Non-pigmented ciliary epithelial cell (primary cell): ENCODE results near the gene KIAA2012.
"Not testable (repeated sequence)": the region's sequence is repeated elsewhere in the genome, so short reads cannot be mapped to it uniquely, and the experiment has no call there.

Source experiments
- DNase-seq: peaks from one replicate; pipeline ENCODE4 v3.0.0-alpha.2; 2010; ENCODE audit warnings: low read depth

The KIAA2012 gene

DNA sequence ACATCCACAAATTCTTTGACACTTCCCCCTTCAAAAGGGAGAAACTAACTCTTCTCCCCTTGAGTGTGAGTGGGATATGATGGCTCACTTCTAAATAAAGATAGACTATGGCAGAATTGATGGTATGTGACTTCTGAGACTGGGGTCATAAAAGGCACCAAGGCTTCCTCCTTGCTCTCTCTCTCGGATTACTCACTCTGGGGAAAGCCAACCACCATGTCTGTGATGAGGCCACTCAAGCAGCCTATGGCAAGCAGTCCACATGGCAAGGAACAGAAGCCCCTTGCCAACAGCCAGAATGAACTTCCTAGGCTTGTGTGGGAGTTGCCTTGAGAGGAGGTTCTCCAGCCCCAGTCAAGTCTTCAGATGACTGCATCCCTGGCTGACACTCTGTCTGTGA lies 43.6 kb downstream of the KIAA2012 start:
- no peak for DNase-seq

GRCh38 chr2:202118168-202118567 lies 45.1 kb downstream of the KIAA2012 start:
- no peak for DNase-seq

- no peak for DNase-seq
Observed at GRCh38 chr2:202120828-202121227, 47.8 kb downstream of the KIAA2012 start.

DNA sequence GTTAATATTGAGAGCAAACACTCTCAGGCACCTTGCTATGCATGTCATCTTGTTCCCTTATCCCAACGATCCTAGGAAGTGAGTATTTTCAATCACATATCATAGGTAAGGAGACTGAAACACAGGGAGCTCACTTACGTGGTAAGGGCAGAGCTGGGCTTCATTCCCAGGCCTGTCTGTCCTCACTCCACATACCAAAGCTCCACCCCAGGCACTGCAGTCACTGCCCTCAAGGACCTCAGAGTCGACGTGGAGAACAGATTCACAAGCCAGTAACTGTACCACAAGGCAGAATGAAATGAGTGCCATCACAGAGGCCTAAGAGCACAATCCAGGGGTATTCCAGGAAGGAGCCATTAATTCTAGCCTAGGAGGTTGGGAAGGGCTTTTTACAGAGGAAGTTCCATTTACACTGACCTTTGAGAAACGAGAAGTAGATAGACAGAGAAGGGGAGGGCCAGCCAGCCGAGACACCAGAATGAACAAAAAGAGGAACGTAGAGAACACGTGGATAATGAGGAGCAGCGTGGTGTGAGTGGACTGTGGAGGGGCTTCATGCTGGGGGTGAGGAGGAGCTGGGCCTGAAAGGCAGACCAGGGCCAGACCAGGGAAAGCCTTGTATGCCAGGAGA lies 48.6 kb downstream of the KIAA2012 start:
- DNase-seq, result no peak

- no peak for DNase-seq
Observed at GRCh38 chr2:202122163-202122540, 49.1 kb downstream of the KIAA2012 start.

DNA sequence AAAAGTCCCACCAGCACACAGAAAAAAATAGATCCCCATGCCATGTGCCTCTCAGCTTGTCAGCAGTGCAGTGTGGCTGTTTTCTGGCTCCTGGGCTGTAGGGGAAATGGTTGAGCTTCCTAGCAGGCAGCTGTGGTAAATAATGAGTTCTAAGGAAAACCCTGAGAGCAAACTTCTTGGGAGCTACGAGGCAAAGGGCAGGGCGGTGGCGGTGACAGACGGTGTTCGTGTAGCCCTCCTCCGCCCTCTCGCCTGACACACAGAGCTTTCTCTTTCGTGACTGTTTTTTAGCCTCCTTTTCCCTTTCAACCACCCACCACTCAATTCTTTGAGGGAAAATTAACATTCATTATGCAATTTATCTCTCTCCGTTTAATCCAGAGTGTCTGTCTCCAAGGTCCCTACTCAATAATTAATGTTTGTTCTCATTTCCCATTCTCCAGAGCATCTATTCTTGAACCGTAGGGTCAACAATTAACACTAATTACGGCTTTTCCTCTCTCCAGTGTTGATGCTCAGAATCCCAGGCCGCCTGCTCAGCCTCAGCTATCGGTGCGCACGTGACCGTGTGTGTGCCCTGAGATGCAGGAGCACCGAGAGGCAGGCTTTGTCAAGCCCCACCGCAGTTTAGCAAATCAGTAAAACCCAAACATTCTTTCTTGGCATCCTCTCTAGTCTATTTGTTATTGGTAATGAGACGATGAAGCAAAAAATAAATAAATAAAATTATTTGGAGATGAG lies 50.1 kb downstream of the KIAA2012 start:
- DNase-seq, result no peak

GRCh38 chr2:202124286-202124685 lies 51.2 kb downstream of the KIAA2012 start:
- DNase-seq, result no peak

DNA sequence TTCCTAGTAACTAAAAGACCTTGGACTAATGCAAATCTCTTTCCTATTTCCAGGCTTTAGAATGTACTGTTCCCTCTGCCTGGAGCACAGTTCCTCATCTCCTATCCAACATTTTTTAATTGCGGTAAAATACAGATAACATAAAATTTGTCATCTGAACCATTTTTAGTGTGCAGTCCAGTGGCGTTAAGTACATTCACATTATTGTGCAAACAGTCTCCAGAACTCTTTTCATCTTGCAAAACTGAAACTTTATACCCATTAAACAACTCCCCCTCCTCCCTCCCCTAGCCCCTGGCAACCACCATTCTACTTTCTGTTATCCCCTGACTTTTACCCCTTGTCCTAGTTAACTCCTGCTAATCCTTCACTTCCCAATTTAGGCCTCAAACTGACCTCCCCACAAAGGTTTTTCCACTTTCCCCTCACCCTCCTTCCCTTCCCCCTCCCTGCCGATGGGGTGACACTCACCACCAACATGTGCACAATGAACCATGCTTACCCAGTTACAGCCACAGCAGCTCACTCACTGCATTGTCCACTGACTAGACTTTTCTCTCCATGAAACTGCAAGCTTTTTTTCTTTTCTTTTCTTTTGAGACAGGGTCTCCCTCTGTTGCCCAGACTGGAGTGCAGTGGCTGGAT lies 54.8 kb downstream of the KIAA2012 start:
- DNase-seq, result no peak

DNA sequence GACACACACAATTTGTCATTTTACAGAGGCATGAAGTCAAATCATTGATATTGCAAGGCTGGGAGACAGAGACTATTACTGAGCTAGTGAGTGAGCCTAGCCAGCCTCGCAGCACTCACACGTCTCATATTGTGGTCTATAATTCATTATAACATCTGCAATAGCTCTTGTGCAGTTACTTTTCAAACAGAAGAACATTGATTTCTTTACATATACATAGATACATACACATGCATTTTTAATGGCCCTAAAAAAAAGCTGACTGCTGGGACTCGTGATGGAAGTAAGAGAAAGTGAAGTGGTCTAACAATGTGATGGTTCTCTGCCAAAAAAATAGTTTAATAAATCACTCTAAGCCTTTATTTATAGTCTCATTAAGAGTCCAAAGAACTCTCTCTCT lies 56.8 kb downstream of the KIAA2012 start:
- DNase-seq, result no peak

- DNase-seq, result no peak
Observed at GRCh38 chr2:202133200-202133908, 60.3 kb downstream of the KIAA2012 start.

DNA sequence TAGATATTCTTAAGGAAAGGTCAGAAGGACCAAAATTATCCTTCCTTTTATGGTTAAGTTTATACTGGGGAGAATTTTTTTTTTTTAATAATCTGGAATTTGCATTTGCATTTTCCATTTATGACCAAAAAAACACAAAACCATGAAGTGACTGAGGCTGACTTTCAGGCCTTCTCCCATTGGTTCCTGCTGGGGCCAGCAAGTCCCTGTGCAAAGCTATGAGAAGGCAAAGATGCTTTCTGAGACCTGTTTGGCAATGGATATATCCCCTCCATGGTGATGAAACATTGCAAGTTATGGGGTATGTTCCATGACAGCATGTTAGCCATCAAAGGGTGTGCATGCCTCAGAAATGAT lies 60.8 kb downstream of the KIAA2012 start:
- DNase-seq, result no peak

DNA sequence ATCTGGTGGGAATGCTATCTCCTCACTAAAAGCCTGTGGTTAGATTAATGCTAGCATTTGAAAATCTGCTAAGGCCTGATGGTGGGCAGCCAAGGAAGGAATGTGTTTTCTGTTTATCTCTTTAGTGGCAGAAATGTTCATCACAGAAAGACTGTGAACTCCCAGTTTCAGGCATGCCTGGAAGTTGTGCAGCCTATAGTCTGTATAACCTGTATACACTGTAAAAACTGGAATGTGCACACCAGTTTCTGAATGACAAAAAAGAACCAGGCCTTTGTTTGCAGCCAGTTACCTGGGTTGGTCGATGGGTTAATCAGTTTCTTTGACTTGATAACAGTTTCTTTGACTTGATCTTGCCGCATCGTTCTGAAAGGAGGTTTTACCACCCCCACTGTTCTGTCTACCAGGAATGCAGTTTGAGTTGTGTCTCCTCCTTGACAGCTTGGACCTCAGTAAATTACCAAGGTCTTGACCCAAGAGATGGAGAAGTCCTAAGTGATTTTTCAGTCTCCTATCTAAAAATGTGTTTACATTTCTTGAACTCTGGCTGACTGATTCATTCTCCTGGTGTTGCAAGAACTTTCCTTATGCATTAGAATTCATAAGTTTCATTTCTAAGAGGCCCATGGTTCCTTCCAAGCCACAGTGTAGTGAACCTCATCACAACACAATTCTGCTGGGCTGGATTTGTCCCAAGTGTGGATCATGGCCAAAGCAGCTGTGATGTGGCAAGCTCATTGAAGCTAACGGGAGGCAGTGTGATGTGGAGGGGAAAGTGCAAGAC lies 62.2 kb downstream of the KIAA2012 start:
- DNase-seq, result peak; percentile 99

DNA sequence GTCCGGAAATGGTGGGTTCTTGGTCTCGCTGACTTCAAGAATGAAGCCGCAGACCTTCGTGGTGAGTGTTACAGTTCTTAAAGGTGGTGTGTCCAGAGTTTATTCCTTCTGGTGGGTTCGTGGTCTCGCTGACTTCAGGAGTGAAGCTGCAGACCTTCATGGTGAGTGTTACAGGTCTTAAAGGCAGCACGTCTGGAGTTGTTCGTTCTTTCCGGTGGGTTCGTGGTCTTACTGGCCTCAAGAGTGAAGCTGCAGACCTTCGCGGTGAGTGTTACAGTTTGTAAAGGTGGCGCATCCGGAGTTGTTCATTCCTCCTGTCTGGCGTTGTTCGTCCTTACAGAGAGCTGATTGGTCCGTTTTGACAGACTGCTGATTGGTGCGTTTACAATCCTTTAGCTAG lies 63.0 kb downstream of the KIAA2012 start:
- not testable (repeated sequence) for DNase-seq

GRCh38 chr2:202136526-202136925 lies 63.5 kb downstream of the KIAA2012 start:
- no peak for DNase-seq

DNA sequence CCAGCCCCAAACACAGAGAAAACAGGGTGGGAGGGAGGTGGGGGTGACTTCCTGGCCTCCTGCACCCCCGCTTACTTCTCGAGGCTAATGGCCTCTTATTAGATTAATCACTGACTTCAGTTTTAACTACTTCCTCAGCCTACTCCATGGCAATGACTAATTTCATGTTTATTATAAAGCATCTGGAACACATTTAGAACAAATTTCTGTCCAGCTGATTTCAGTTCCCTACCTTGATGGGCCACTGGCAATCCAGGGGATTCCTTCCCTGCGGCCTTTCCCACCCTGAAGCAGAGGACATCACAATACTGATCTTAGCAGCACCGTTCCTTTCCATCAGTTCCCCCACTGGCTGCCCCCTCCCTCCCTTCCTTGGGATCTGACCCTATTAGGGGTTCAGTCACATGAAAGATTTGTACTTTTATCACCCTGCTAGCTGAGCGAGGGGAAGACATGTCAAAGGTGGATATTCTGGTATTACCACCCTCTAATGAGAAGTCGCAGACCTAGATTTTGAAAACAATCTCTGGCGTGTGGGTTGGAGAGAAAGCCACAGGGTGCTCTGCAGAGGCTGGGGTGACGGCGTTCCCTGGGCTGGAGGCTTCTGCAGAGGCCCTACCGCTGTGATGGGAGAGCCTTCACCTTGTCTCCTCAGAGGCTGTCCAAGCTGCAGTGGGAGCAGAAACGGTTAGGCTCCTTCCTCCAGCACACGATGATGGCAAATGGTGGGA lies 67.6 kb downstream of the KIAA2012 start:
- no peak for DNase-seq

GRCh38 chr2:202141329-202141947 lies 68.4 kb downstream of the KIAA2012 start:
- DNase-seq, result no peak

DNA sequence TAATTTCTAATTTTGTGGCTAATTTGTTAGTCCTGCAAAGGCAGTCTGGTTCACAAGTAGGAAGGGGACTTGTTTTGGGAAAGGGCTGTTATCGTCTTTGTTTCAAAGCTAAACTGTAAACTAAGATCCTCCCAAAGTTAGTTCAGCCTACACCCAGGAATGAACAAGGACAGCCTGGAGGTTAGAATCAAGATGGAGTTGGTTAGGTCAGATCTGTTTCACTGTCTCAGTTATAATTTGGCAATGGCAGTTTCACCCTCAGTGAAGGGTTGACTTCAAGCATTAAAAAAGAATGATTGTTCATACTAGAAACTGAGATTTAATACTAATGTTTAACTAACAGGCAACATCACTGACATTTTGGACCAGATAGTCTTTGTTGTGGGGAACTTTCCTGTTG lies 69.5 kb downstream of the KIAA2012 start:
- DNase-seq, result no peak

GRCh38 chr2:202147775-202148174 lies 74.7 kb downstream of the KIAA2012 start:
- no peak for DNase-seq

GRCh38 chr2:202148515-202149154 lies 75.6 kb downstream of the KIAA2012 start:
- no peak for DNase-seq

GRCh38 chr2:202149155-202149762 lies 76.2 kb downstream of the KIAA2012 start:
- DNase-seq, result no peak
